IPS-15b (cell line): ENCODE results near the gene PRKCE.

Source experiments
- H3K27me3 ChIP-seq: one replicate; pipeline ENCODE4 v1.6.1; 2013; ENCODE audit warnings: low read length; ENCODE audit not compliant: control insufficient read depth, insufficient read depth
- H3K36me3 ChIP-seq: one replicate; pipeline ENCODE4 v1.6.1; 2013; ENCODE audit warnings: low read length; ENCODE audit not compliant: control insufficient read depth, insufficient read depth
- H3K4me1 ChIP-seq: one replicate; pipeline ENCODE4 v1.6.1; 2013; ENCODE audit warnings: mild to moderate bottlenecking, low read length; ENCODE audit not compliant: control insufficient read depth, insufficient read depth
- H3K4me3 ChIP-seq: one replicate; pipeline ENCODE4 v1.5.1; 2013; ENCODE audit warnings: low read depth, low read length
- H3K9ac ChIP-seq: one replicate; pipeline ENCODE4 v1.6.1; 2013; ENCODE audit warnings: low read depth, mild to moderate bottlenecking, low read length
- H3K9me3 ChIP-seq: one replicate; pipeline ENCODE4 v1.6.1; 2013; ENCODE audit warnings: mild to moderate bottlenecking, low read length; ENCODE audit not compliant: control insufficient read depth, insufficient read depth

Gene PRKCE

GRCh38 chr2:46167406-46167805, 515.9 kb downstream of the PRKCE start:
- Histone ChIP-seq H3K27me3 (no peaks in the 10 kb centered on the region), H3K4me1 (peaks cover 3% of the 10 kb centered on the region)

GRCh38 chr2:46167924-46168323, 516.4 kb downstream of the PRKCE start:
- no peaks in the 10 kb centered on the region for H3K27me3 ChIP-seq
- no peak overlapping the region for H3K4me3 ChIP-seq
- H3K36me3 ChIP-seq, result no peaks in the 10 kb centered on the region
- H3K9ac ChIP-seq, result no peak overlapping the region
- H3K9me3 ChIP-seq, result no peaks in the 10 kb centered on the region
- H3K4me1 ChIP-seq, result peaks cover 3% of the 10 kb centered on the region

More at GRCh38 chr2:46167406-46167805, 515.9 kb downstream of the PRKCE start:
- H3K4me3 ChIP-seq, result no peak overlapping the region
- no peaks in the 10 kb centered on the region for H3K36me3 ChIP-seq
- H3K9me3 ChIP-seq, result no peaks in the 10 kb centered on the region
- H3K9ac ChIP-seq, result no peak overlapping the region

DNA sequence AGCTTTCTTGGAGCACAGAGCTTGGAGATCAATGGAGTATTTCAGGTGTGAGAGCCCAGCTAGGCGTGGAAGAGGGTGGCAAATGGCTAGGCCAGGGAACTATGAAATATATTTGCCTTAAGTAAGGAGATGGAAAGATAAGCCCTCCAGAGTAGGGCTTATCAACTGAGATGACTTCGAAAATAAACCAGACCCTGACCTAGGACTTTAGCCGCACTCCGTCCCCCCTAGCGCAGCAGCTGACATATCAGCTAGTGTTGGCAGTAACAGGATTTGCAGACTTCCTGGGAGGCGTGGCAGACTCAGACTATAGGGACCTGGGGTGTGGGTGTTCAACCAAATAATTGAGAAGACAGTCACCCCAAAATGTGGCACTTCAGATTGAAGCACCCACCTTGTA, 518.0 kb downstream of the PRKCE start:
- H3K4me1 ChIP-seq, result peaks cover 3% of the 10 kb centered on the region
- no peaks in the 10 kb centered on the region for H3K36me3 ChIP-seq
- no peak overlapping the region for H3K9ac ChIP-seq
- no peaks in the 10 kb centered on the region for H3K9me3 ChIP-seq
- no peak overlapping the region for H3K4me3 ChIP-seq
- H3K27me3 ChIP-seq, result no peaks in the 10 kb centered on the region

- no peak overlapping the region for H3K4me3 ChIP-seq
- peaks cover 3% of the 10 kb centered on the region for H3K4me1 ChIP-seq
- H3K9ac ChIP-seq, result no peak overlapping the region
- H3K36me3 ChIP-seq, result no peaks in the 10 kb centered on the region
- no peaks in the 10 kb centered on the region for H3K9me3 ChIP-seq
- H3K27me3 ChIP-seq, result no peaks in the 10 kb centered on the region
Observed at GRCh38 chr2:46170026-46170425, 518.6 kb downstream of the PRKCE start.

DNA sequence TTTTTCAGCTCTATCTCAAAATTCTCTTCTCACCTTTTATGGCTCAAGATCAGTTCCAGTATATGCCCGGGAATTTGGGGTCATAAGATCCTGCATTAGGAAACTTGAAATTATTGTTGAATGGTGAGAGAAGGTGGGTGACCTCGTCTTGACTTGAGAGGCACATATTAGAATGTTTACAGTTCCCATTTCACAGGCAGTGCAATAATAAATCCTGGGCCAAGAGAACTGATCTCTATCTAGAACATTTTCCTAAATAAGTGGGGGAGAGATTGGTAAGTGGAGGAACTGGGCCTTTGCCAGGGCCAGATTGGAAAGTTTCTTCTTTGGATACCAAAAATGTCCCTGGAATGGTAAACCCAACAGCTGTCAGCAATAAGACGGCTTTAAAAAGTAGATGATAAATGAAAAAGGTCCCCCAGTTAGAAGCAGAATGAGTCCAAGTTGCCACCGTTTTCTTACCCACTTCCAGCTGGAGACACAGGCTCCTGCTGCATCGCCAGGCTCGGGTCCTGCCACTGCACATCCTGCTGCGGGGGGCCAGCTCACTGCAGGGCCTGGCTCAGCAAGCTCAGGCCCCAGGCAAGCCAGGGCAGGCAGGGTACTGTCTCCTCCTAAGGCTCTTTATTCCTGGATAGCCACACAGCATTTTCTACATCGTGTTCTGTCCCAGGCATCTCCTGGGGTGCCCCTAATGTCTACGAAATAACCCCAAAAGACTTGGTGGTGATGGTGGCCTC, 519.3 kb downstream of the PRKCE start:
- no peak overlapping the region for H3K9ac ChIP-seq
- H3K9me3 ChIP-seq, result no peaks in the 10 kb centered on the region
- H3K4me1 ChIP-seq, result peaks cover 3% of the 10 kb centered on the region
- no peaks in the 10 kb centered on the region for H3K27me3 ChIP-seq
- no peak overlapping the region for H3K4me3 ChIP-seq
- no peaks in the 10 kb centered on the region for H3K36me3 ChIP-seq

DNA sequence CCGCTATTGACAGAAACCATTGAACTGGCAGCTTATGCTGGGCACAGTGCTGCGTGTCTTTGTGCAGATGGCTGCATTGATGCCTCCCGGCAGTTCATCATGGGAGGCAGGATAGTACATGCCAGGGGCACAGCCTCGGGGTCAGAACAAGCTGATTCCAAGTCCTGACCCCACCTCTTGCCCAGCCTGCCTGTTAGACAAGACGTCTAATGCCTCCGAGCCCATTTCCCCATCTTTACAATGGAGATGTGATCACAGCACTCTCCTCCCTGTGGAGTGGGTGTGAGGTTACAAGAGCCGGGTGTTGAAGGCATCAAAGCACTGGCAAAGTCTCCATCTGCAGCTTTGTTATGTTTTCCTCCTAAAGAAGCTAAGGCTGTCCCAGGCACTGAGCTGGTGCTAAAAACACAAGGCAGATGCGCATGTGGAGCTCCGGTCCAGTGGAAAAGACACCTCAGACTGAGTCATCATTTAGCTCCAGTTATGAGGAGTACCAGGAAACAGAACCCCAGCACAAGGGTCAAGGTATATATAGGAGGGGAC, 520.0 kb downstream of the PRKCE start:
- H3K36me3 ChIP-seq, result no peaks in the 10 kb centered on the region
- no peaks in the 10 kb centered on the region for H3K27me3 ChIP-seq
- H3K4me3 ChIP-seq, result no peak overlapping the region
- H3K4me1 ChIP-seq, result peaks cover 3% of the 10 kb centered on the region
- H3K9me3 ChIP-seq, result no peaks in the 10 kb centered on the region
- no peak overlapping the region for H3K9ac ChIP-seq

DNA sequence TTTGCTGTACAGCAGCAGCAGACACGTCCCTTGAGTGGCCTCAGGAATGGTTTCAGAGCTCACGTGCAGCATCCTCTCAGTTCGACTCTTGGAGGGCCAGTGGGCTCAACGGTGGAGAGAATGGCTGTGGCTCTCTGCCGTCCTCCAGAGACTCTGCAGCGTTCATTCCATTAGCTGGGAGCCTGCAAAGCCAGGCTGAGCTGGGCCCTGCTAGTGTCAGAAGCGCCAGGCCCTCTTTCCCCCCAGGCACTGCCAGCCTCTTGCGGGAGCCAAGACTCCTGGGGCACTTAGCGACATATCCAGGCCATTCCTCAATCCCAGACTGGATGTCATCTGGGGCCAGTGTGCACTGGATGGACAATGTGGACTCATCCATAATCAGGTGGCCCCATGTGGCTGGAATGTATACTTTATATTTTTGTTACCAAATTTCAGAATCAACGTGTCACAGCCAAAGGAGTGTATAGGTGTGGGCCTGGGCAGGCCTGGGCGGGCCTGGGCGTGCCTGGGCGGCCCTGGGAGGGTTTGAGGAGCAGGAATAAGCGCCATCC, 520.6 kb downstream of the PRKCE start:
- no peaks in the 10 kb centered on the region for H3K36me3 ChIP-seq
- no peaks in the 10 kb centered on the region for H3K9me3 ChIP-seq
- no peak overlapping the region for H3K4me3 ChIP-seq
- H3K4me1 ChIP-seq, result peaks cover 3% of the 10 kb centered on the region
- no peaks in the 10 kb centered on the region for H3K27me3 ChIP-seq
- H3K9ac ChIP-seq, result no peak overlapping the region

- H3K36me3 ChIP-seq, result no peaks in the 10 kb centered on the region
- H3K4me1 ChIP-seq, result peaks cover 3% of the 10 kb centered on the region
- H3K4me3 ChIP-seq, result no peak overlapping the region
Observed at GRCh38 chr2:46173030-46173429, 521.6 kb downstream of the PRKCE start.

DNA sequence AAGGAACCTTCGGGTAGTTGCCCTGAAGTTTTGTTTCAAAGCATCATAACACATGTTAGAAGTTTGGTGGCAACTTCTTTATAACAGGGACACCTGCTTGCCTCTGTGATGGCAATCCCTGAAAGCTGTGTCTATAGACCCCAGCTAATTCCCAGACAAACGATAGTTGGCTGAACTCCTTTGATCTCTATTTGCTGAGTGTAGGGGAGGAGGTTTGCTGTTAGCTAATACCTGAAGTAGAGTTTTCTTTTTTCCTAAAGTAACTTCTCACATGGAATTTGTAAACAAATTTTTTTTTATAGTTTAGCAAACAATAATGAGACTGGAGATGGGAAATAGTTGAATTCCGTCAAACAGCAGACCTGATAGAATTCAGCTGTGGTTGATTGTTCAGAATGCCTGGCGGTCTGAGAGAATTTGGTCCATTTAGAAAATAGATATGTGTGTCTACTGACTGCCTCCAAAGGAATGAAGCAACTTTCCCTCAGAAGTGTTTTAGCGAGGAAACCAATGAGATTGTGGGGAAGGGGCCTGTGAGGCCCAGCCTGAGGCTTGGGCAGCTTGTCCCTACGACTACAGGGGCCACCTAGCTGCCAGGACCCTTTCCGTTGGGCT, 522.3 kb downstream of the PRKCE start:
- Histone ChIP-seq H3K9me3 (no peaks in the 10 kb centered on the region), H3K9ac (no peak overlapping the region), H3K36me3 (no peaks in the 10 kb centered on the region), H3K27me3 (no peaks in the 10 kb centered on the region), H3K4me3 (no peak overlapping the region), H3K4me1 (peaks cover 3% of the 10 kb centered on the region)

More at GRCh38 chr2:46173030-46173429, 521.6 kb downstream of the PRKCE start:
- Histone ChIP-seq H3K9ac (no peak overlapping the region), H3K27me3 (no peaks in the 10 kb centered on the region), H3K9me3 (no peaks in the 10 kb centered on the region)

DNA sequence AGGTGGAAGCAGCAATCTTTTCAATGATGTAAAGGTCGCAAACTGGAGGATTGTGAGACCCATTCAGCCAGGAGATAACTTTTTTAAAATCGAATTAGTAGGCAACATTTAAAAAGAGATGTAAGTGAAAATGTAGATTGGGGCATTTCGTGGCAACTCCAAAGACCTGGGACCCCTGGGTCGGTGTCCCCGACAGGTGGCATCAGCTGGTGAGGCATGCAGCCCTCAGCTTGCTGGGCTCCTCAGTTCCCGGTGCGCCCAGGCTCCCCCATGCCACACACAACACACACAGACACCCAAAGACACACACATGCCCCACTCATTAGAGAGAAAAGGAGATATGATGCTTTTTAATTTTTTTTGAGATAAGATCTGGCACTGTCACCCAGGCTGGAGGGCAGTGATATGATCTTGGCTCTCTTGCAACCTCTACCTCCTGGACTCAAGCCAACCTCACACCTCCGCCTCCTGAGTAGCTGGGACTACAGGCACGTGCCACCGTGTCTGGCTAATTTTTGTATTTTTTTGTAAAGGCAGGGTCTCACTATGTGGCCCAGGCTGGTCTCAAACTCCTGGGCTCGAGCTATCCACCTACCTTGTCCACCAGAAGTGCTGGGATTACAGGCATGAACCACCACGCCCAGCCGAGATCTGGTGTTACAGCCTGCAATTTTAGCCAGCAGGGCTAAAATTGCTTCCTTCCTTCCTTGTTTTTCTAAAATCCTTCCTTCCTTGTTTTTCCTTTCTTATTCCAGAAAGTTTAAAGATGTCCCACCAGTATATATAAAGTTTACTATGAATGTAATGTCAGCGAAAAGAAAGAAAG, 523.1 kb downstream of the PRKCE start:
- H3K4me1 ChIP-seq, result peaks cover 3% of the 10 kb centered on the region

GRCh38 chr2:46175419-46175818, 523.9 kb downstream of the PRKCE start:
- H3K27me3 ChIP-seq, result no peaks in the 10 kb centered on the region
- no peaks in the 10 kb centered on the region for H3K9me3 ChIP-seq
- H3K4me1 ChIP-seq, result no peaks in the 10 kb centered on the region
- H3K9ac ChIP-seq, result no peak overlapping the region
- no peaks in the 10 kb centered on the region for H3K36me3 ChIP-seq
- no peak overlapping the region for H3K4me3 ChIP-seq

More for the DNA sequence above, 523.1 kb downstream of the PRKCE start:
- H3K9ac ChIP-seq, result no peak overlapping the region
- H3K27me3 ChIP-seq, result no peaks in the 10 kb centered on the region
- no peak overlapping the region for H3K4me3 ChIP-seq
- no peaks in the 10 kb centered on the region for H3K36me3 ChIP-seq
- H3K9me3 ChIP-seq, result no peaks in the 10 kb centered on the region
